ENCODE measurements around the gene GRM3.

Gene GRM3

DNA sequence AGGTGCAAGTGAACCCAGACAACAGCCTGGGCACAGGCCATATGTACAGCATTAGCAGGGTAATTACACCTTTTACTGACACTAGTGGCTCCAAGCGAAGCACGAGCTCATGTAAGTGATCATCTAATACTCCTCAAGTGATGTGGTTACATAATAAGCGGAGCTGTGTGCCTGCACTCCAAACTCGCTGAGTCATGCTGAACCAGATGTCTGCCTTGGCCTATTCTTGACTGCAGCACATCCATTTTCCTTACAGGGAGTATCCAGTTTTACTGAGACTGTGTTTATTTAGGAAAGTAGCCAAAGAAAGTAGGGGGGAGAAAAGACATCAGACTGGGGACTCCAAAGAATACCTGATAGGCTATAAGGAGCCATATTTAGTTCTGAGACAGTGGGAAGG lies 90.1 kb downstream of the GRM3 start:
- POLR2A ChIA-PET, result no interaction called here
- TF ChIP-seq CTCF (IDR thresholded peaks at IDR 0.05; ENCODE audit: insufficient read depth, low read length, missing control alignments), result no peak
- no peak for DNase-seq (ENCODE audit: low read depth, low spot score)
- CTCF ChIA-PET, result no interaction called here
- no peak overlapping the region for H3K4me3 ChIP-seq (ENCODE audit: low read depth, low read length)

DNA sequence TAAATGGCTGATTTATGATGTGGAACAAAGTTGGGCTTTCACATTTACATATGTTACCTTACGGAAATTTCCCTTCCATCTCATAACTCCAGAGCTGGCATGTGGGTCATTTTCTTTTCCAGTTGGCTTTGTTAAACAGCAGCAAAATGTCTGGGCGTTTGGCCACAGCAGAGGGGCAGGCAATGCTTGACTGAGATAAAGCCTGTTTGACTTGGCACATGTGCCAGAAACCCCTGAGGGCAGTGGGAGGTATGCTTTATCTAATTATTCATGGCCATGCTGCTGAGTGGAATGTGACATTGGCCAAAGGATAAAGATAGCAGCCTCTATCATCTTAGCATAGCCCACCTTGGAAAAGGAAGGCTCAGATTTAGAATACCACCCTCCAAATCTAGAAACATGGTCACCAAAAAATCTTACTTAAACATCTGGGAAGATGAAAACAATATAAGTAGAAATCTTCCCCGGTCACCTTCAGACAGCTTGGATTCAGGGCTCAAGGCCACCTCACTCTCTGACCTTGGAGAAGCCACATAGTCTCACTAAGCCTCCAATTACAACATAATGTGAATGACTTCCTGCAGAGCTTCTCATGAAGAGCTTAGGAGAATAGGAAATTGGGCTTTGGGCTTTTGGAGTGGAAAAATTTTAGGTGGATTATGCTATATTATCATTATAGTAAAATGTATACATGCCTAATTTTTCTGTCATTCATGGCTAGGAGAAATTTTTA lies 101.5 kb downstream of the GRM3 start:
- POLR2A ChIA-PET, result no interaction called here
- no peak overlapping the region for H3K4me3 ChIP-seq (ENCODE audit: low read depth, low read length)
- no peak for TF ChIP-seq CTCF (IDR thresholded peaks at IDR 0.05; ENCODE audit: insufficient read depth, low read length, missing control alignments)
- CTCF ChIA-PET, result interaction anchor here (0.7 kb wide), 1 partner anchor 13 kb away, joined by 3 read pairs; no protein-coding TSS in a partner anchor
- no peak for DNase-seq (ENCODE audit: low read depth, low spot score)

DNA sequence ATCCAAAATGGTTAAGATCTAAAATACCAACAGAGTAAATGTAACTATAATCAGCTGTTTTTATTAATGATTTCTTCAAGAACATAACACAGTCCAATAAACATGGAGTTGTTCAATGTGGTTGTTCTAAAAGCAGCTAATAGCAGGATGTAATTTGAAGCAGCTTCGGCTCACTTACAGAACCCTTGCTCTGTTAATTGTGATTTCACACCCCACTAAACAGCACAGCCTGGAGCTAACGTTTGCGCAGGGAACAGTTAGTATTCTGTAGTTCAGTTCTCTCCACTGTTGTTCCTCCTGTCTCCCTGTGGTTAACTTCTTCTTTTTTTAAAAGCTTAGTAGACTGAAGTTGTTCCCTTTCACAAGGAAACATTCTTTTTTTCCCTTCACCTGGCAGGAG lies 104.0 kb downstream of the GRM3 start:
- CTCF ChIA-PET, result no interaction called here
- no peak for DNase-seq (ENCODE audit: low read depth, low spot score)
- TF ChIP-seq CTCF (IDR thresholded peaks at IDR 0.05; ENCODE audit: insufficient read depth, low read length, missing control alignments), result no peak
- no peak overlapping the region for H3K4me3 ChIP-seq (ENCODE audit: low read depth, low read length)
- POLR2A ChIA-PET, result interaction anchor here (0.6 kb wide), 1 partner anchor 1513 kb away, joined by 3 read pairs; no protein-coding TSS in a partner anchor

DNA sequence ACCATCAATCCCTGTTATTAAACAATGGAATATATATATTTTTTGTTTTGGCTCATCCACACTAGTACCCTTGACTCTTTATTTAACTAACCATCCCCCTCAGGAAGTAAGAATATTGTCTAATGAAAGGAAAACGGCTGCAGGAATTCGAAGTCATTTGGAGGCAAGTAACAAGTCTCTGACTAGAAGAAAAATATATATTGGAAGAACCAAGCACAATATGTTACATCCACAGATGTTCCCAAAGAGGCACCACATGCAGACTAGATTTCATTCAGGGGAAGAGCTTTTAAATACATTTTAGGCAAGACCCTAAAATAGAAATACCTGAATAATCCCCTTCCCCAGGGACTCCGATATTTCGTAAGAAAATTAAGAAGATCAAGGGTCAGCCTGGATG lies 104.5 kb downstream of the GRM3 start:
- no peak for DNase-seq (ENCODE audit: low read depth, low spot score)
- ChIA-PET CTCF (no interaction called here), POLR2A (no interaction called here)
- no peak overlapping the region for H3K4me3 ChIP-seq (ENCODE audit: low read depth, low read length)
- TF ChIP-seq CTCF (IDR thresholded peaks at IDR 0.05; ENCODE audit: insufficient read depth, low read length, missing control alignments), result no peak

- TF ChIP-seq CTCF (IDR thresholded peaks at IDR 0.05; ENCODE audit: insufficient read depth, low read length, missing control alignments), result no peak
- H3K4me3 ChIP-seq (ENCODE audit: low read depth, low read length), result no peak overlapping the region
- CTCF ChIA-PET, result no interaction called here
- POLR2A ChIA-PET, result no interaction called here
- DNase-seq (ENCODE audit: low read depth, low spot score), result no peak
Observed at GRCh38 chr7:86748843-86749719, 105.4 kb downstream of the GRM3 start.
